Fibroblast of lung (primary cell): ENCODE results near the gene CCDC88C. TPM values are rescaled to one million over a fixed set of nuclear protein-coding genes. Genes with fewer than 3 reads are reported as not detected.

Experiments
- DNase-seq, 2 donors: peaks; one replicate each; pipeline versions ENCODE4 v3.0.0 to v3.0.0-alpha.2; 2010; ENCODE audit warnings: low read depth in 2 of 2
- H2AFZ ChIP-seq: 2 replicates; pipeline ENCODE4 v1.5.1; 2012; ENCODE audit warnings: low read length, control low read depth, inconsistent platforms
- H3K27ac ChIP-seq: 2 replicates; pipeline ENCODE4 v1.5.1; 2011; ENCODE audit warnings: low read length, control low read depth; ENCODE audit not compliant: insufficient read depth
- H3K27me3 ChIP-seq: 2 replicates; pipeline ENCODE4 v1.5.1; 2011; ENCODE audit warnings: mild to moderate bottlenecking, low read length; ENCODE audit not compliant: control insufficient read depth, insufficient read depth
- H3K36me3 ChIP-seq: 2 replicates; pipeline ENCODE4 v1.5.1; 2011; ENCODE audit warnings: low read length; ENCODE audit not compliant: control insufficient read depth, insufficient read depth
- H3K4me1 ChIP-seq: 2 replicates; pipeline ENCODE4 v1.5.1; 2011; ENCODE audit warnings: low read length; ENCODE audit not compliant: control insufficient read depth, insufficient read depth; ENCODE audit errors: extremely low read depth
- H3K4me2 ChIP-seq: 2 replicates; pipeline ENCODE4 v1.5.1; 2011; ENCODE audit warnings: low read length, control low read depth; ENCODE audit not compliant: insufficient read depth; ENCODE audit errors: extremely low read depth
- H3K4me3 ChIP-seq, 4 experiments: fragments of 200-600 bp in 1 of 4; sonication (generic) in 1 of 4; replicated peaks in 1 of 4; 2 replicates each; pipeline ENCODE4 v1.5.1; 2011 to 2016; ENCODE audit warnings: low read length in 4 of 4, low read depth in 3 of 4, mild to moderate bottlenecking in 3 of 4, control low read depth in 2 of 4, inconsistent platforms in 1 of 4, mixed read lengths in 1 of 4; ENCODE audit not compliant: insufficient read depth in 1 of 4; ENCODE audit errors: control extremely low read depth in 1 of 4
- H3K79me2 ChIP-seq: 2 replicates; pipeline ENCODE4 v1.5.1; 2012; ENCODE audit warnings: mild to moderate bottlenecking, low read length, inconsistent platforms; ENCODE audit not compliant: control insufficient read depth, insufficient read depth
- H3K9ac ChIP-seq: 2 replicates; pipeline ENCODE4 v1.5.1; 2011; ENCODE audit warnings: mild to moderate bottlenecking, low read length, control low read depth; ENCODE audit not compliant: insufficient read depth
- H3K9me3 ChIP-seq: 2 replicates; pipeline ENCODE4 v1.5.1; 2012; ENCODE audit warnings: low read depth, low read length; ENCODE audit not compliant: control insufficient read depth, insufficient read depth
- H4K20me1 ChIP-seq: 2 replicates; pipeline ENCODE4 v1.5.1; 2011; ENCODE audit warnings: low read length; ENCODE audit not compliant: control insufficient read depth, insufficient read depth; ENCODE audit errors: extremely low read depth
- EZH2 ChIP-seq: IDR thresholded peaks from 2 replicates; pipeline ENCODE4 v1.5.1; 2012; ENCODE audit warnings: low read length, control low read depth, mild to moderate bottlenecking; ENCODE audit errors: missing control alignments
- polyA plus RNA-seq, 2 donors: library from polyadenylated mRNA; depleted of rRNA in 1 of 2; stranded (reverse) in 1 of 2; unstranded in 1 of 2; fragments of >200 nt; gene quantifications; 2 replicates each; pipeline ENCODE4 v1.2.1, GENCODE V29; 2011 to 2012; ENCODE audit warnings: missing spikeins in 1 of 2
- total RNA-seq: library from RNA; depleted of rRNA; stranded (reverse); fragments of >200 nt; gene quantifications from 2 replicates; pipeline ENCODE4 v1.2.1, GENCODE V29; 2014
- TF ChIP-seq, protein P1 (sequence below), 2 donors: IDR thresholded peaks in 1 of 2; conservative IDR thresholded peaks in 1 of 2; 1 replicate in 1 of 2; 2 replicates in 1 of 2; pipeline ENCODE4 v1.5.1; 2011 to 2012; ENCODE audit warnings: low read length in 2 of 2, control low read depth in 1 of 2, inconsistent platforms in 1 of 2, low read depth in 1 of 2, mild to moderate bottlenecking in 1 of 2

The CCDC88C gene
- total and polyA plus RNA-seq, 2 donors (not counting 1 experiment from before 2014, with no cell fraction given): 0.02 to 0.17 TPM

- DNase-seq: no peak
- Histone ChIP-seq H4K20me1 (no peaks in the 10 kb centered on the region), H3K4me3 (no peak overlapping the region), H3K79me2 (no peaks in the 10 kb centered on the region), H3K4me2 (no peak overlapping the region), H3K9ac (no peak overlapping the region), H3K27me3 (no peaks in the 10 kb centered on the region), H3K4me1 (no peaks in the 10 kb centered on the region), H3K27ac (no peak overlapping the region), H3K9me3 (no peaks in the 10 kb centered on the region), H3K36me3 (no peaks in the 10 kb centered on the region), H2AFZ (no peak overlapping the region)
- TF ChIP-seq, protein P1, sequence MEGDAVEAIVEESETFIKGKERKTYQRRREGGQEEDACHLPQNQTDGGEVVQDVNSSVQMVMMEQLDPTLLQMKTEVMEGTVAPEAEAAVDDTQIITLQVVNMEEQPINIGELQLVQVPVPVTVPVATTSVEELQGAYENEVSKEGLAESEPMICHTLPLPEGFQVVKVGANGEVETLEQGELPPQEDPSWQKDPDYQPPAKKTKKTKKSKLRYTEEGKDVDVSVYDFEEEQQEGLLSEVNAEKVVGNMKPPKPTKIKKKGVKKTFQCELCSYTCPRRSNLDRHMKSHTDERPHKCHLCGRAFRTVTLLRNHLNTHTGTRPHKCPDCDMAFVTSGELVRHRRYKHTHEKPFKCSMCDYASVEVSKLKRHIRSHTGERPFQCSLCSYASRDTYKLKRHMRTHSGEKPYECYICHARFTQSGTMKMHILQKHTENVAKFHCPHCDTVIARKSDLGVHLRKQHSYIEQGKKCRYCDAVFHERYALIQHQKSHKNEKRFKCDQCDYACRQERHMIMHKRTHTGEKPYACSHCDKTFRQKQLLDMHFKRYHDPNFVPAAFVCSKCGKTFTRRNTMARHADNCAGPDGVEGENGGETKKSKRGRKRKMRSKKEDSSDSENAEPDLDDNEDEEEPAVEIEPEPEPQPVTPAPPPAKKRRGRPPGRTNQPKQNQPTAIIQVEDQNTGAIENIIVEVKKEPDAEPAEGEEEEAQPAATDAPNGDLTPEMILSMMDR (conservative IDR thresholded peaks at IDR 0.05 in 1 of 2, IDR thresholded peaks at IDR 0.05 in 1 of 2; ENCODE audit: low read depth in 1 of 2, low read length in 2 of 2): no peak
- TF ChIP-seq EZH2: no peak
Observed at GRCh38 chr14:91313852-91314251, 103.8 kb downstream of the CCDC88C start.

DNA sequence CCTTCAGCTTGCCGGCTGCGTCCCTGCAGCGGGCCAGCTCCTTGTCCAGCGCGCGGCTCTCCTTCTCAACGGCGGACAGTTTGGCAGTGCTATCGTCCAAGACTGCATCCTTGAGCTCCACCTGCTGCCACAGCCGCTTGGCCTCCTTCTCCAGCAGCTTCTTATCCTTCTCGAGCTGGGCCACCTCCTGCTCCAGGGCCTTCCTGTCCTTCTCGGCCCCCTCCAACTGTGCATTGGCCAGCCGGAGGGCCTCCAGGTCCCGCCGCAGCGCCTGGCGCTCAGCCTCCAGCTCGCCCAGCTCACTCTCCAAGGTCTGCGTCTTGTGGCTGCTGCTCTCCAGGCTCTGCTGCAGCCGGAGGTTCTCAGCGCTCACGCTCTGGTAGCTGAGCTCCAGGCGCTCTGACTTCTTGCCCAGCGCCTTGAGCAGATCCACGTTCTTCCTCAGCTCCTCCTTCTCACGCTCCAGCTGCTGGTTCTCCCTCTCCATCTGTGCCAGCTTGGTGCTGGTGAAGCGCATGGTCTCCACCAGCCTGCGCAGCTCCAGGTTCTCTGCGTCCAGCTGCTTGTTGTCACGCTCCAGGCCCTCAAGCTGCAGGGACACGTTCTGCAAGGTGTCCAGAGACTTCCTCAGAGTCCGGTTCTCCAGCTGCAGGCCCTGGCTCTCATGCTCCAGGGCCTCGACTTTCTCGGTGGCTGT, 104.3 kb downstream of the CCDC88C start:
- Histone ChIP-seq H4K20me1 (no peaks in the 10 kb centered on the region), H3K36me3 (no peaks in the 10 kb centered on the region), H3K4me1 (no peaks in the 10 kb centered on the region), H3K27me3 (no peaks in the 10 kb centered on the region), H2AFZ (no peak overlapping the region), H3K4me2 (no peak overlapping the region), H3K9me3 (no peaks in the 10 kb centered on the region), H3K4me3 (no peak overlapping the region), H3K9ac (no peak overlapping the region), H3K79me2 (no peaks in the 10 kb centered on the region), H3K27ac (no peak overlapping the region)
- TF ChIP-seq EZH2: no peak
- no peak for DNase-seq

- H3K79me2 ChIP-seq: no peaks in the 10 kb centered on the region
- no peak overlapping the region for H3K4me2 ChIP-seq
- H3K4me1 ChIP-seq: no peaks in the 10 kb centered on the region
- H4K20me1 ChIP-seq: no peaks in the 10 kb centered on the region
- H3K27ac ChIP-seq: no peak overlapping the region
- peaks cover 8% of the 10 kb centered on the region for H3K27me3 ChIP-seq
- no peaks in the 10 kb centered on the region for H3K36me3 ChIP-seq
- H3K9me3 ChIP-seq: no peaks in the 10 kb centered on the region
- H3K4me3 ChIP-seq: no peak overlapping the region
- no peak overlapping the region for H3K9ac ChIP-seq
- H2AFZ ChIP-seq: no peak overlapping the region
- TF ChIP-seq, protein P1 (conservative IDR thresholded peaks at IDR 0.05 in 1 of 2, IDR thresholded peaks at IDR 0.05 in 1 of 2; ENCODE audit: low read depth in 1 of 2, low read length in 2 of 2): no peak
- no peak for TF ChIP-seq EZH2
- no peak for DNase-seq
Observed at GRCh38 chr14:91311284-91311662, 106.3 kb downstream of the CCDC88C start.
